SK-N-MC (cell line): ENCODE measurements around the gene CCDC69.

Experiments used
- EZH2 ChIP-seq: fragments of 200-600 bp; sonication (generic); IDR thresholded peaks from one replicate; pipeline ENCODE4 v1.6.1; 2017; ENCODE audit warnings: antibody characterized with exemption
- POLR2AphosphoS5 ChIP-seq: IDR thresholded peaks from 2 replicates; pipeline ENCODE4 v1.6.1; 2012; ENCODE audit warnings: mild to moderate bottlenecking, low read depth, low read length, borderline replicate concordance

DNA sequence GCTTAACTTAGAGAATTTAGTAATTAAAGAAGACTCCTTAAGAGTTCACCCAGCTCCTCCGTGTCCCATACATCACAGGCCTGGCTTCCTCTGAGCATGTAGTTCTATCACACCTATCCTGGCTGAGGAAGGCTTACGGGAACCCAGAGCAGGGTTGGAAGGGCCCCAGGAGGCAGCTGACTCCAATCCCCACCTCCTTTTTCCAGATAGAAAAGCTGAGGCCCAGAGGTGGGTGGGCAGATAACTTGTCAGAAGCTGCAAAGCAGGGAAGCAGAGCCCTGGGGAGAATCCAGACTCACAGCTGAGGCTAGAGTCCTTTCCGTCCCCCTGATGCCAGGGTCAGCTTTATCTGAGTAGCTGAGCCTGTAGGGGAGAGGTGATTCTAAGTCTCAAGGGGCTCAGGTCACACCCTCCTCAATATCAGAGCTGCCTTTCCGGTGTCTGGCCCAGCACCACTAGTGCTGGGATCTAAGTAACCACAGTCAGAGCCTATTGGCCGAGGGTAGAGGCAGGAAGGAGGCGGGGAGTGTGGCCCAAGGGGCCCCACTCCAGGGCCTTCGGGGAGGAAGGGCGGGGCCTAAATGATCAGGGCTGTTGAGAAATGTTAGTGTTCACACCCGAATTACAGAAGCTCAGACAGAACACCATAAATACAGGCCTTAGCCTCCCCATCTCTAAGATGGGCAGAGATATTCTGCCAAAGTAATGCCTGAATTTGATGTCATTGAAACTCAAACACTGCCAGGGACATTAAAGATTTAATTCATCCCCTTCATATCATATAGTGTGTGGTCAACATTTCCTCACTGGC lies 9.9 kb downstream of the CCDC69 start:
- peak; percentile 76 for TF ChIP-seq POLR2AphosphoS5
- TF ChIP-seq EZH2, result no peak
